ENCODE data around the gene RWDD1.

Gene RWDD1

GRCh38 chr6:116577486-116577885 lies 6.2 kb downstream of the RWDD1 start:
- TF ChIP-seq CTCF (IDR thresholded peaks at IDR 0.05; ENCODE audit: borderline replicate concordance, insufficient read depth, low read depth, low read length) = no peak

GRCh38 chr6:116578335-116578734 lies 7.0 kb downstream of the RWDD1 start:
- no peak for TF ChIP-seq CTCF (IDR thresholded peaks at IDR 0.05; ENCODE audit: borderline replicate concordance, insufficient read depth, low read depth, low read length)
- no peak overlapping the region for H3K4me3 ChIP-seq (ENCODE audit: low read depth, low read length)

More at GRCh38 chr6:116577486-116577885, 6.2 kb downstream of the RWDD1 start:
- no peak overlapping the region for H3K4me3 ChIP-seq (ENCODE audit: low read depth, low read length)

GRCh38 chr6:116579143-116579542 lies 7.8 kb downstream of the RWDD1 start:
- no peak for TF ChIP-seq CTCF (IDR thresholded peaks at IDR 0.05; ENCODE audit: borderline replicate concordance, insufficient read depth, low read depth, low read length)
- no peak overlapping the region for H3K4me3 ChIP-seq (ENCODE audit: low read depth, low read length)

- no peak for TF ChIP-seq CTCF (IDR thresholded peaks at IDR 0.05; ENCODE audit: borderline replicate concordance, insufficient read depth, low read depth, low read length)
Measured at GRCh38 chr6:116580198-116580597, 8.9 kb downstream of the RWDD1 start.

GRCh38 chr6:116586276-116586675 lies 15.0 kb downstream of the RWDD1 start:
- TF ChIP-seq CTCF (IDR thresholded peaks at IDR 0.05; ENCODE audit: borderline replicate concordance, insufficient read depth, low read depth, low read length) = no peak
- no peak overlapping the region for H3K4me3 ChIP-seq (ENCODE audit: low read depth, low read length)

More at GRCh38 chr6:116580198-116580597, 8.9 kb downstream of the RWDD1 start:
- no peak overlapping the region for H3K4me3 ChIP-seq (ENCODE audit: low read depth, low read length)

- TF ChIP-seq CTCF (IDR thresholded peaks at IDR 0.05; ENCODE audit: borderline replicate concordance, insufficient read depth, low read depth, low read length) = no peak
- H3K4me3 ChIP-seq (ENCODE audit: low read depth, low read length) = no peak overlapping the region
Measured at GRCh38 chr6:116586738-116587137, 15.4 kb downstream of the RWDD1 start.

GRCh38 chr6:116595247-116595646 lies 23.9 kb downstream of the RWDD1 start:
- TF ChIP-seq CTCF (IDR thresholded peaks at IDR 0.05; ENCODE audit: borderline replicate concordance, insufficient read depth, low read depth, low read length) = no peak

More at GRCh38 chr6:116595247-116595646, 23.9 kb downstream of the RWDD1 start:
- H3K4me3 ChIP-seq (ENCODE audit: low read depth, low read length) = no peak overlapping the region

Data from GM12875 (cell line).